Measurements from ENCODE around the gene MUC15.

Gene MUC15

DNA sequence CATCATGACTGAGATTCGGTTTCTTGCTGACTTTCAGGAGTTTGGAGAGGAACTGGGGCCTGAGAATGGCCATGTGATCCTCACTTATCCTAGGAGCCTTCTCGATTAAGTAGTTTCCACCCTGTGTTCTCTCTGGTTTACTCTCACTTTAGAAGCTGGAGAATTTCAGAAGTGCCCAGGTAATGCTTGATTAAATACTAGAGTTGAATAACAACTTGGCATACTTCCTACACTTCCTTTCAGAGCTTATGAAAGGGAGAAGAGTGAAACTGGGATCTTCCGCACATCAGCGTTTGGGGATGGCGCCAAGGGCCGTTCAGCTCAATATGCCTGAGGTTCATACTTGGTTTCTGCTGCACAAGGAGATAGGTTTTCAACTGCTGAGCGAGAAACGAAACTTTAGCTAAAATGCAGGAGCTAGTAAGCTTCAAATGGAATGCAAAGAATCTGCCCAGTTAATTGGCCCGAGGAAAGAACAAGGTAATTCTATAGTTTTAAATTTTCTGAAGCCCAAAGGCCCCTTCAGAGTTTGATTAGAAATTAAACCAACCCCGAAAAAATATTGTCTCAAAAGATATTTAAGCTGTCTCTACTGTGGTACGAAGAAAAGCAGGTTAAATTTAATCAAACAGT lies 823 bp upstream of the MUC15 start:
- DNase-seq, result no peak

DNA sequence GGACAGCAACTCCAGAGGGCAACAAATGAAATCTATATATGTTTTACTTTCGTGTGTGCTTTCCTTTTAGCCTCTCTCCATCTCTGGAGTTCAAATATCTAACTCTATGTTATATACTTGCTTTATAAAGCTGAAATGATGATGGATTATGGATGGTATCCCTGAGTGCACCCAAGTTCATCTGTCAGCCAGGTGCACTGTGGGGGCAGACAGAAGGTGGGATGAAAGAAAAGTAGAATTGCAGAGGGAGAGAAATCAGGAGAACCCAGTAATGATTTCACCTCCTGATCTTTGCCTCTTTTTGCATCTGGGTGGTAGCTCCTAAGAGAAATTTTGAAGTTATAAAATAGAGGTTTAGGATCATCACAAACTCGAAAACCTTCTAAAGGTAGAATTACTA lies 2.4 kb downstream of the MUC15 start:
- no peak for DNase-seq

DNA sequence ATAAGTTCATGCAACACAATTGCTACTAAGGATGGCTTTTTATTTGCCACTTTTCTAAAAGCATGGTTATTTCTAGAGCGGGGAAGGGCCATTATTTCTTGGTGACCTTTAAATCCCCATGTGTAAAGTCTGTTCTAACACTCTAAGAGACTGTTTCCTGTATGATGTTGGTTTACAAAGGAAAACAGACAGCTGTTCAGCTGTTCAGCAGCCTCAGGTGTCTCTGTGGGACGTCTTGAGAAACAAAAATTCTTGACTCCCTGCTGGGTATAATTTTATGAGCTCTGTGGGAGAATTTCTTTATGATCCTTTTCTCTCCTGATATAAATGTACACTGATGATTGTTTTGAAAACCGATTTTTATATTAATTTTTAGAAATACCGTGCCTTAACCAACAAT lies 13.9 kb downstream of the MUC15 start:
- no peak for DNase-seq

DNA sequence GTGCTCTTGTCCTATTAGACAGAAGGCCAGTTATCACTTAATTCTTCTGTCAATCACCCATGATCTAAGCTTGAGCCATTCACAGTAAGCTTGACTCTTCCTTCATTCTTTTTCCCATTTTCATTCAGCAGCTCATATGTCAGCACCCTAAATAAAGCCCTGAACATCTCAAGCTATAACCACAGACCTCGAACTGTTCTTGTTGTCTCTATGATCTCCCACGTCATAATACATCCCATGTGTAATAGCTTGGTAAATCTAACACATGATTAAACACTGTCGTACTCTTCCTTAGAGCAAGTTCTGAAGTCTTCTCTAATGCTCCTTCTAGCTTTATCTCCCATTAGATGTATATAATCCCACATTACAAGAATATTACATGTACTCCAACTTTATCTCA lies 14.4 kb downstream of the MUC15 start:
- DNase-seq, result no peak

DNA sequence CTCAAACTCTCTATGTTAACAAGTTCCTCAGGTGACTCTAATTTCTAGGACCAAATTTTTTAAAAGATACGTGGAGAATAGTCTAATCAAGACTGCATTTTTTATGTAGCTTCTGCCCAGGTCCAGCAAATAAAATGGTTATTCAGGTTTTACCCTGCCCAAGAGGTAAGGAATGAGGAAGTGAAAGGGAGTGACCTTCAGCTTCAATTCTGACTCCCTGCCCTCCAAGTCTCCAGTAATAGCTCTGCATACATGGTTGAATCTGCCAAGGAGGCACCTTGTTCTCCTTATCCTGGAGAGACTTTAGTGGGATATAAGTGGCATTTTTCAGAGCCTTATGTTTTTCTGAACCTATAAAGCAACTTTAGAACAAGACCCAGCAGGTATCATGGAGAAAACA lies 15.5 kb downstream of the MUC15 start:
- no peak for DNase-seq

DNA sequence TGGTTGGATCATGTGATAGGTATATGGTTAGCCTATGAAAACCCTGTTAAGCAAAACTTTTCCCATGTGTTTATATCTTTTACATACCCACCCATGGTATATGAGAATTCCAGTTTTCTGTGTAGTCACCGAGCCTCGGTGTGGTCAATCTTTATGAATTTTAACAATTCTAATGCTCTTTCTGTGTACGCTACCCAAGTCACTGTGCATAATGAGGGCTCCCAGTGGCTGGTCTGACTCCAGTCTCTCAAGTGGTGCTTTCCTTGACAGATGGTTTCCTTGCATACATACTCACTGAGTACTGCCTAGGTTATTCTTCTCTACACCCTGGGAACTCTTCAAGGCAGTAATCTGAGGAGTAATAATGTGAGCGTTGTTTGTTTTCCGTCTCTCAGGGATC lies 17.6 kb downstream of the MUC15 start:
- no peak for DNase-seq

DNA sequence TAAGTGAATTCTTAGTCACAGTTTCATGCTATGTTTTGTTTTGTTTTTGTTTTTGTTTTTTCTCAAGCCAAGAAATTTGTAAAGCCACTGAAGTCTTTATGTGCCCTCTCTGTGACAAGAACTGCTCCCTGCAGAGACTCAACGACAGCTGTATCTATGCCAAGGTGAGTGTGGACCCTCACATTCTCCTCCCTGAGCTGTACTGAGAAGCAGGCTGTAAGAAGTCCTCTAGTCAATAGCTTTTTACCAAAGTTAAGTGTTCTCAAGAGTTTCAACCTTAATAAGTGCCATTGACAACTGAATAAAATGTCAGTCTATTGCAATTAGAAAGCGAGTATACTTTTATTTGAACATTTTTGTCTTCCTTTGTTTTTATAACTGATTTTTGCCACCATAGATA lies 18.9 kb downstream of the MUC15 start:
- no peak for DNase-seq

DNA sequence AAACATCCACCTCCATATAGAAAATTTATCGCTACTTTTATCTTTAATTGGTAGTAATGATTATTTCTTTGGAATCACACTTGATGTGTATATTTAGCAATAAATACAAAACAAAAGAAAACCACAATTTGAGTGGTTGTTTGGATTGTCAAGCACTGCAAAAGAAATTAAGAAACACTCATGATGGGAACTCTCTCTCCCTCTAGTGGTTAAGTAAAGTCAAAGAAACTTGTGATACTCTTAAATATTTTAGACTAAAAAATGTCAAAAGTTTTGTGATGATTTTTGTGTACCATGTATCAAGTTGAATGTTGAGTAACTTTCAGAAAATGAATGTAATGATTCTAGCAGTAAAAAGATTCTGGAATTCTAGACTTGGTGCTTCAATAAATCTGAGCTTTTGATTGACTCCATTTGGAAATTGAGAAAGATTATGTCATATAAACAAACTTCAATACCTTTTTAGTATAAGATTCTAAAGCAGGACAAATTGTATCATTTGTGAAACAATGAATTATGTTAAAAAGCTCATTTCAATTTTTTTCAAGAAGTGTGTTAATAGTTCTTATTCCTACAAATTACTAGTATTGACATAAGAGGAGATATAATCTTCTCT lies 20.8 kb downstream of the MUC15 start:
- DNase-seq, result no peak

DNA sequence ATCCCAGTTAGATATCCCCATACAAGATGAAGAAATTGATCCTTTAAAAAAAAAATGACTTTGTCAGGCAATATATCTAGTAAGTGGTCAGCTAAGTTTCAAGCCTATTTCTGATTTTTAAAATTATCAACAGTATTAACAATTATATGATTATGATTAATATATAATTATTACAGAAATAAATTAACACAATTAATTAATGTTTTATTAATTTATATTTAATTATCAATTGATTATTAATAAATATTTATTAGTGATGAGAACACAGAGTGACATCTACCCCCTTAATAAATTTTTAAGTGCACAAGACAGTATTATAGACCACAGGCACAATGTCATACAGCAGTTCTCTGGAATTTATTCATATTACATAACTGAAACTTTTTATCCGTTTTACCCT lies 22.0 kb downstream of the MUC15 start:
- DNase-seq, result no peak

DNA sequence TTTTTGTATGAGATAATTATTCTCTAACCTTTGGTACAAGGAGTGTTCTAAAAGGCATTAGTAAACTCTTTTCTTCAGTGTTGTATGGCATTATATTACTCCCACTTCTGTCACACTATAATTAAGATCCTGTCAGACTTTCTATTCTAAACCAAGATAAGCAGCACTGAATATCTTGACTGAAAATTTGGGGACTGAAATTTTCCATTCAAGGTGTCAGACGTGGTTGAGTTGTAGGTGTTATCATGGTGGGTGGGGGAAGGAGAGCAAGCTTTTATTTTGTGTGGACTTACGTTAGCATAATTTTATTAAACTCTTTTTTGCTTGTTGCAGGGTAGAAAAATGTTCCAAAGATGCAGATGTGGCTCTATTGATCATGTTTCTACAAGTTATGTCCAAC lies 22.9 kb downstream of the MUC15 start:
- DNase-seq, result no peak

DNA sequence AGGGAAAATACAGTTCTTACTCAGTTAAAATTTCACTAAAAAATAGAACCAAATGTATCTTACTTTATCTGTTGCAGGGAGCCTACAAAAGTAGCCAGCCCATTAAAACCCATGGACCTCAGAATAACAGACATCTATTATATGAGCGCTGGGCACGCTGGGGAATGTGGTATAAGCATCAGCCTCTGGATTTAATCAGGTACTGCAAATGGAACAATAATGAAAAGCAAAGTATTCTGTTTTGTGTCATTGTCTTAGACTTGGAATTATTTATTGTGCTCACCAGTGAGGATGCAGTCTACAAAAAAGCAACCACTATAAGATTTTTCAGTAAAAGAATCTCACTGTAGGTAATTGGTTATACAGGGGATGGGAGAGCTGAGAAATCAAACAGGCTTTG lies 30.2 kb downstream of the MUC15 start:
- DNase-seq, result no peak

DNA sequence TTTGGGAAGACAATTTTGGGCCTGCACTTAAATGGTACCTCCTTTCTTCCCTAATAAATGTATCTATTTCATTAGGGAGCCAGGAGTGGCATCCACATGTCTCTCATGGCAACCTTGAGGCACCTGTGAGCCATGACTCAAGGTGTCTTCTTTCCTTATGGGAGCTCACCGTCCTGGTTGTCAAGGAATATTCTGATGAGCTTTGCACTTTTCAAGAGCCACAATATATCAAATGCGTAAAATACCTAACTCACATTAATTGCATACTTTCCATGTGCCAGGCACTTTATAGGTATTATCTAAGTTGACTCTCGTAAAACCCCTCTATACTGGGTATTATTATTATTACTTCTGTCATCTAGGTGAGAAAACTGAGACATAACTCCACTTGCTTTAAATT lies 32.5 kb downstream of the MUC15 start:
- no peak for DNase-seq

DNA sequence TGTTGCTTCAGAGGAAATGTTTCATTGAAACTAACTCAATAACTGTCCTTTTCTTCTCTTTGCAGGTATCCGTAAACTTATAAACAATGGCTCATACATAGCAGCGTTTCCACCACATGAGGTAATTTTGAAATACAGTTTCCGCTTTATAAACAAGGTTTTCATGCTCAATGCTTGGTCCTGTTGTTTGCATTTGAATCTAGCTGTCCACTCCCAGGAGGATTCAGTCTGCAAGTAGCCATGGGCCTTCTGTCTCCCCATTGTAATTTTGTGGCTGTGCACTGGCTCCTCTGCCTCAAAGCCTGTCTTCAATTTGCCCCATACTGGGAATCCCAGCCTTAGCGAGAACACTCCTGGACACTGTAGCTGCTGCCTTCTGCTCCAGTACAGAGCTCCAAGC lies 34.7 kb downstream of the MUC15 start:
- no peak for DNase-seq

DNA sequence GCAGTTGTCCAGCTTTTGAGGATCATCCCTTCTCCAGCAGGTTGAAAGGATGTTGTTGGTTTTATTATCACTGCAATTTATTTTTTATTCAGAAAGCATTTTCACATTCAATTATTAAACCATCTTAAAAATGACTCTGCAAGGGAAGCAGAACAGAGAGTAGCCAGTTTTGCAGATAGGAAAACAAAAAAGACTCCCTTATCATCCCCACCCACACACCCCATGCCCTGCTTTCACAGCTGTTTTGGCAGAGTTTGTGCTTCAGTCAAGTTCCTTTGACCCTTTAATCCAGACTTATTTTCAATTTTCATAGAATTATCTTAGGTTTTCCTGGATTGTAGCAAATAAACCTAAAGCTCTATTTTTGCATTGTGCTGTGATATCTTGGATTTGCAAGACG lies 44.4 kb downstream of the MUC15 start:
- no peak for DNase-seq

DNA sequence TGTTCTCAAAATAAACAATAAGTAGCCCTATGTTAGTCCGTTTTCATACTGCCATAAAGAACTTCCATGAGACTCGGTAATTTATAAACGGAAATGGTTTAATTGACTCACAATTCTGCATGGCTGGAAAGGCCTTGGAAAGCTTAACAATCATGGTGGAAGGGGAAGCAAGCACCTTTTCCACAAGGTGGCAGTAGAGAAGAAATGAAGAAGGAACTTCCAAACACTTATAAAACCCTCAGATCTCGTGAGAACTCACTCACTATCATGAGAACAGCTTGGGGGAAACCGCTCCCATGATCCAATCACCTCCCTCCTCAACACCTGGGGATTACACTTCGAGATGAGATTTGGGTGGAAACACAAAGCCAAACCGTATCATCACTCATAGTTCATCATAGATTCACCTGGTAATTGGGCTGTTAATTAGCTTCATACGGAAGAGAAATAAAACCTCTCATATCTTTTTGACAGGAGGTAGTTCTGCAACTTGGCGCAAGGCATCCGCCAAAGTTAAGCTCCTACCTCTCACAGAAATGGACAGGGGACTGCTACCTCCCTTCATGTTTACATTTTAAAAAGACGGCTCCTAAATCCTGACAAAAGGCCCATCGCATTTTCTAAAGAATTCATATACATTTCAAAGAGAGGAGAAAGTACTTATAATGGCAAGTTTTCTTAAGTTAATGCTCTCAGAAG lies 49.0 kb downstream of the MUC15 start:
- no peak for DNase-seq

DNA sequence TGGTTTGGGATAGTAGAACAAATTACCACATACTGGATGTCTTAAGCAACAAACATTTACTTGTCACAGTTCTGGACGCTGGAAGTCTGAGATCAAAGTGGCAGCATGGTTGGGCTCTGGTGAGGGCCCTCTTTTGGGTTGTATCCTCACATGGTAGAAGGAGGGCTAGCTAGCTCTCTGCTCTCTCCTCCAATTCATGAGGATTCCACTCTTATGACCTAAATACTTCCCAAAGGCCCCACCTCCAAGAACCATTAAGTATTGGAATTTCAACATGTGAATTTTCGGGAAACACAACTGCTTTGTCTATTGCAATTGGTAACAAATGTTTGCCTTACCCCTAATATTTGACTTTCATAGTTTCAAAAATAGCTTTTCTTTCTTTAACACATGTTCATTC lies 52.6 kb downstream of the MUC15 start:
- DNase-seq, result no peak

DNA sequence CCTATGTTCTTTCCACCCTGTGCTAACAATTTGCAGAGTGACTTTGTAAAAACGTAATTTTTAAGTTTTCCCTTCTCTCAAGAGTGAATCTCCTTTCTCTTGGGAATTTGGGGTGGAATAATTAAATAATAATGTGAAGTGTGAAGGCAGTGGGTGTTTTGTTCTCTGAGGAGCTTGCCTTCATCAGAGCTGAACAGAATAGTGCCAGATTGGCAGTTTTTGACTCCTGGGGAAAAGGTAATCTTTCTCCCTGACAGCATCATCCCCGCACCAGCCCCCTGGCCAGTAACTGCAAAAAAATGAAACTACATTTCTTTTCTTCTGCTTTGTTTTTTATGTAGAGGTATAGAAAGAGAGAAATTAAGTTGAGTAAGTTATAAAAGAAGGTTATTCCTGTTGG lies 59.9 kb downstream of the MUC15 start:
- no peak for DNase-seq

DNA sequence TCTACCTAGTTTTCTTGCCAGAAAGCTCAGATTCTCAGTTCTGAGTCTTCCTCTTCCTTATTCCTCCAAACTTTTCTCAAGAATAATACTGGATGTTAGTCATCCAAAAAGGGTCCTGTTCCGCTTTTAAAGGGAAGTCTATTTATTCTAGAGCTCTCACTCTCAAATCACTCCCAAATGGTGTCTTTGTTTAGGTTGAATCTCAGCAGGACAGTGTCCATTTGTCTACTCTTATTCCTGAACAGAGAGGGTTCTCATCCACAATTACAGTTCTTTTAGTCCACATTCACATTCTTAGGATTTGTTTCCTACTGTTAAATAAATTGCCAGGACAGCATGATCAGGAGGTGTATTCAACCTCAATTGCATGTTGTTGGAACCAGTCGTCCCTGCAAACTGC lies 61.3 kb downstream of the MUC15 start:
- no peak for DNase-seq

DNA sequence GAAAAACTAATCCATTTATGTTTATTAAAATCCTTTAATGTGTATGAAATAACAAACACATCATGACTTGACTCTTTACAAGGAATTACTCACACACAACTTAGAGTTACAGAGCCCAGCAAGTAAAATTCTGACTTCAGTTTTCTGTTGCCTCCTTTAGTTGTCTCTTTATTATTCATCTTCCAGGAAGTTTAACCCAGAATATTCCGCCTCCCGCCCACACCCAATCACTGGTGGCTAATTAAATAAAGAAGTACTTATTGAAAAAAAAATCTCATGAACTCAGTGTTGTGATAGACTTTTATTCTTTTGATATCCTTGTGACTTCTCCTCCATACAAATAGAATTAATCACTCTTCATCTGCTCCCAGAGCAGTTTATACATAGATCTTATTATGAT lies 61.9 kb downstream of the MUC15 start:
- no peak for DNase-seq

Data from stimulated activated CD4-positive, alpha-beta T cell treated with anti-CD3 and anti-CD28 coated beads, Interleukin-4, amount 100 ng/mL, for 24 hours (primary cell).